GM12891 (cell line): Measurements from ENCODE around the gene STPG1.

Source experiments
- DNase-seq: peaks from one replicate; pipeline ENCODE4 v3.0.0; 2011; ENCODE audit warnings: low spot score; ENCODE audit not compliant: insufficient read length
- FAIRE-seq: peaks from 2 replicates; lab custom pipeline; 2011; peaks lifted over from hg19 to GRCh38; lab: Jason Lieb, UNC
- PAX5 ChIP-seq: IDR thresholded peaks from 2 replicates; pipeline ENCODE4 v1.6.1; 2011; ENCODE audit warnings: low read length, moderate library complexity, mild to moderate bottlenecking; ENCODE audit not compliant: insufficient read depth, severe bottlenecking
- POLR2A ChIP-seq: IDR thresholded peaks from 2 replicates; pipeline ENCODE4 v1.6.1; 2011; ENCODE audit warnings: low read depth, low read length, control low read depth
- POLR2AphosphoS5 ChIP-seq: IDR thresholded peaks from 2 replicates; pipeline ENCODE4 v1.6.1; 2011; ENCODE audit warnings: low read depth, low read length, control low read depth
- POU2F2 ChIP-seq: IDR thresholded peaks from 2 replicates; pipeline ENCODE4 v1.6.1; 2011; ENCODE audit warnings: low read depth, mild to moderate bottlenecking, control low read depth, low read length, moderate library complexity
- SPI1 ChIP-seq: IDR thresholded peaks from 2 replicates; pipeline ENCODE4 v1.6.1; 2011; ENCODE audit warnings: low read depth, low read length, control low read depth
- TAF1 ChIP-seq: IDR thresholded peaks from 2 replicates; pipeline ENCODE4 v1.6.1; 2011; ENCODE audit warnings: low read depth, low read length, control low read depth

The STPG1 gene

GRCh38 chr1:24322470-24323177 lies 91.0 kb downstream of the STPG1 start:
- TF ChIP-seq PAX5, result no peak
- no peak for TF ChIP-seq POLR2A
- no peak for TF ChIP-seq POU2F2
- no peak for TF ChIP-seq SPI1
- TF ChIP-seq TAF1, result no peak
- no peak for TF ChIP-seq POLR2AphosphoS5
- FAIRE-seq, result no peak
- no peak for DNase-seq

- FAIRE-seq, result peak; percentile 90
- peak; percentile 73 for DNase-seq
- TF ChIP-seq POU2F2, result no peak
These were observed 91.7 kb downstream of the STPG1 start for GRCh38 chr1:24321697-24322469.

GRCh38 chr1:24321126-24321525 lies 92.5 kb downstream of the STPG1 start:
- no peak for TF ChIP-seq POLR2A
- FAIRE-seq (peak; percentile 16), DNase-seq (no peak)

- peak; percentile 69 for FAIRE-seq
- no peak for DNase-seq
These were observed 93.6 kb downstream of the STPG1 start for GRCh38 chr1:24319962-24320361.

GRCh38 chr1:24319312-24319863 lies 94.2 kb downstream of the STPG1 start, which contains the start of gene GRHL3:
Gene GRHL3 (plus strand): TSS chr1:24319357. CDS start chr1:24319552, 195 bp downstream.
- TF ChIP-seq SPI1 (no peak), POLR2A (no peak), POU2F2 (no peak), PAX5 (no peak), POLR2AphosphoS5 (no peak), TAF1 (no peak)
- no peak for DNase-seq

More at GRCh38 chr1:24319962-24320361, 93.6 kb downstream of the STPG1 start:
- no peak for TF ChIP-seq TAF1
- TF ChIP-seq POU2F2, result no peak
- TF ChIP-seq POLR2A, result no peak
- no peak for TF ChIP-seq PAX5
- TF ChIP-seq POLR2AphosphoS5, result no peak
- TF ChIP-seq SPI1, result no peak

GRCh38 chr1:24318615-24319311 lies 94.8 kb downstream of the STPG1 start:
- no peak for DNase-seq
- no peak for FAIRE-seq
- TF ChIP-seq PAX5, result no peak
- TF ChIP-seq POLR2A, result no peak
- no peak for TF ChIP-seq POLR2AphosphoS5
- no peak for TF ChIP-seq TAF1
- TF ChIP-seq SPI1, result no peak
- TF ChIP-seq POU2F2, result no peak

More at GRCh38 chr1:24319312-24319863, 94.2 kb downstream of the STPG1 start, which contains the start of gene GRHL3:
- peak; percentile 77 for FAIRE-seq

GRCh38 chr1:24317956-24318614 lies 95.5 kb downstream of the STPG1 start:
- DNase-seq (no peak), FAIRE-seq (no peak)
- no peak for TF ChIP-seq POU2F2
- TF ChIP-seq POLR2AphosphoS5, result no peak
- no peak for TF ChIP-seq TAF1
- TF ChIP-seq POLR2A, result no peak
- no peak for TF ChIP-seq SPI1
- no peak for TF ChIP-seq PAX5

- DNase-seq, result no peak
- TF ChIP-seq POU2F2 (no peak), SPI1 (no peak)
- no peak for FAIRE-seq
These were observed 96.5 kb downstream of the STPG1 start for GRCh38 chr1:24317081-24317480.

- DNase-seq (no peak), FAIRE-seq (no peak)
- TF ChIP-seq TAF1 (no peak), PAX5 (no peak), POLR2A (no peak), SPI1 (no peak), POU2F2 (no peak), POLR2AphosphoS5 (no peak)
These were observed 96.9 kb downstream of the STPG1 start for GRCh38 chr1:24316645-24317044.

GRCh38 chr1:24315391-24315790 lies 98.2 kb downstream of the STPG1 start:
- DNase-seq (no peak), FAIRE-seq (no peak)
- TF ChIP-seq POLR2A (no peak), SPI1 (no peak), PAX5 (no peak), POU2F2 (no peak), TAF1 (no peak), POLR2AphosphoS5 (no peak)
